22Rv1 (cell line): ENCODE measurements around the gene PPL.
A peak's percentile ranks its signal among the peaks of the same experiment; 100 is the strongest.

Experiments
- H3K27ac ChIP-seq: fragments of 450-650 bp; 2 replicates; pipeline ENCODE4 v1.5.1; 2017
- ZFX ChIP-seq: fragments of 450-650 bp; IDR thresholded peaks from 2 replicates; pipeline ENCODE4 v1.6.1; 2017; ENCODE audit warnings: antibody characterized with exemption, borderline replicate concordance
- TF ChIP-seq, protein P1 (sequence below): fragments of 450-650 bp; IDR thresholded peaks from 2 replicates; pipeline ENCODE4 v1.5.1; 2017; ENCODE audit warnings: mild to moderate bottlenecking

Gene PPL

DNA sequence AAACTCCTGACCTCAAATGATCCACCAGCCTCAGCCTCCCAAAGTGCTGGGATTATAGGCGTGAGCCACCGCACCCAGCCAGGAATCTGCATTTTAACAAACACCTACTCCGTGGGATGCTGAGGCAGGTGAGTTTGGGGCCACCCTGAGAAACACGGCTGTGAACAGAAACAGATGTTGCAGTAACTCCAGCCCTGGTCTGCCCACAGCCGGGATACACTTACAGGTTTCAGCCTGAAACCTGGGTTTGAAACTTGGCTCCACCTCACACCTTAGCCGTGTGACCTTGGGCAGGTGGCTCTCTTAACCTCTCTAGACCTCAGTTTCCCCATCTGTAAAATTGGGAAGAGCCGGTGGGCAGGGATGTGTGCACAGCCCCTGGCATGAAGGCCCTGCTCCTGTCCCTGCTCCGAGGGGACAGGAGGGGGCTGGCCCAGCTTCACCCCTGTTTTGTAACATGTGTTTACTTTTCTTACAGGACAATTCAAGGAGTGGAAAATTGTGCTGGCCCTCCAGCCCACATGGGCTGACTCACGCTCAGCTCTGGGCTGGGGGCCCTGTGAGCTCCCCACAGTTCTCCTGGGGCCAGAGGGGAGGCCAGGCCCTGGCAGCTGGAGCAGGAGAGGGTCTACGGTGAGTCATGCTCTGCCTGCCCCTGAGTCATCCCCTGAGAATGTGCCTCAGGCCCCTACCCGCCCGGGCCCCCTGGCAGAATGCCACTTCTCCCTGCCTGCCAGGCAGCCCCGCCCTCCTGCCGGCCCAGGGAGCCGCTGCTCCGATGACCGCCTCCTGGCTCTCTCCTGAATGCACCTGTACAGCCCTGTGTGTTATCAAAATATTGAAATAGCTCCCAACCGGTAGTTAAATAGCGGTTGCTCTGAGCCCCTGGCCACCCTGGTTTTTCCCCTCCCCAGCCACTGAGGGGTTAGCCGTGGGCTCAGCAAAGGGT, 7.7 kb upstream of the PPL start:
- TF ChIP-seq, protein P1, sequence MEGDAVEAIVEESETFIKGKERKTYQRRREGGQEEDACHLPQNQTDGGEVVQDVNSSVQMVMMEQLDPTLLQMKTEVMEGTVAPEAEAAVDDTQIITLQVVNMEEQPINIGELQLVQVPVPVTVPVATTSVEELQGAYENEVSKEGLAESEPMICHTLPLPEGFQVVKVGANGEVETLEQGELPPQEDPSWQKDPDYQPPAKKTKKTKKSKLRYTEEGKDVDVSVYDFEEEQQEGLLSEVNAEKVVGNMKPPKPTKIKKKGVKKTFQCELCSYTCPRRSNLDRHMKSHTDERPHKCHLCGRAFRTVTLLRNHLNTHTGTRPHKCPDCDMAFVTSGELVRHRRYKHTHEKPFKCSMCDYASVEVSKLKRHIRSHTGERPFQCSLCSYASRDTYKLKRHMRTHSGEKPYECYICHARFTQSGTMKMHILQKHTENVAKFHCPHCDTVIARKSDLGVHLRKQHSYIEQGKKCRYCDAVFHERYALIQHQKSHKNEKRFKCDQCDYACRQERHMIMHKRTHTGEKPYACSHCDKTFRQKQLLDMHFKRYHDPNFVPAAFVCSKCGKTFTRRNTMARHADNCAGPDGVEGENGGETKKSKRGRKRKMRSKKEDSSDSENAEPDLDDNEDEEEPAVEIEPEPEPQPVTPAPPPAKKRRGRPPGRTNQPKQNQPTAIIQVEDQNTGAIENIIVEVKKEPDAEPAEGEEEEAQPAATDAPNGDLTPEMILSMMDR = no peak
- TF ChIP-seq ZFX = no peak
- H3K27ac ChIP-seq = no peak overlapping the region

DNA sequence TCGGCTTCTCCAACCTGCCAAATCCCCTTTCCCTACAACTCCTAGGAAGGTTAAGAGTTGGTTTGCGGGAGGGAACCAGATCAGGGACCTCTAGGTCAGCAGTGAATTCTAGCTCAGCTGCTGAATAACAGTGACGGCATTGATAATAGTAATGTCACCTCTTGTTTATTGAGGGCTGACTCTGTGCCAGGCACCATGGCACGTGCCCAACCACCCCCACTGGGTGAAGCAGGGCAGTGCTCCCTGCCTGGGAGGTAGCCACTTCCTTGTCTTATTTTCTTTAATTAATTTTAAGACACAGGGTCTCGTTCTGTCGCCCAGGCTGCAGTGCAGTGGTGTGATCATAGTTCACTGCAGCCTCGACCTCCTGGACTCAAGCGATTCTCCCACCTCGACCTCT, 5.5 kb upstream of the PPL start:
- TF ChIP-seq, protein P1 = no peak
- no peak for TF ChIP-seq ZFX
- H3K27ac ChIP-seq = no peak overlapping the region

DNA sequence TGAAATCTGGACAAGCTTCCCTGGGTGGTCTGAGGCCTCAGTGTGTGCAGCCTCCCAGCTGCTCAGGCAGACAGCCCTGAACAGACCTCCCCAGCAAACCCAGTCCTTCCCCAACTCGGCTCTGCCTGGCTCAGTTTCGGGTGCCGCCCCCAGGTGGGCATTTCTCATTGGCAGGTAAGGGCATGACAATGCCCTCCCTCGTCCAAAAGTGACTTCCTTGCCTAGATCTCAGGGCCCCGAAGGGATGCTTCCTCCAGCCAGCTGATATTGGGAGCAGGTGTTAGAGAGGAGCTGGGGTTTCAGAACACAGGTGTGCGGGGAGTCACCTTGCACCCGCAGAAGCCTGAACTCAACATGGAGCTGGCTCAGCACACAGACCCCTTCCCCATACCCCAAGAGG, 3.8 kb upstream of the PPL start:
- H3K27ac ChIP-seq = no peak overlapping the region
- no peak for TF ChIP-seq ZFX
- TF ChIP-seq, protein P1 = no peak

DNA sequence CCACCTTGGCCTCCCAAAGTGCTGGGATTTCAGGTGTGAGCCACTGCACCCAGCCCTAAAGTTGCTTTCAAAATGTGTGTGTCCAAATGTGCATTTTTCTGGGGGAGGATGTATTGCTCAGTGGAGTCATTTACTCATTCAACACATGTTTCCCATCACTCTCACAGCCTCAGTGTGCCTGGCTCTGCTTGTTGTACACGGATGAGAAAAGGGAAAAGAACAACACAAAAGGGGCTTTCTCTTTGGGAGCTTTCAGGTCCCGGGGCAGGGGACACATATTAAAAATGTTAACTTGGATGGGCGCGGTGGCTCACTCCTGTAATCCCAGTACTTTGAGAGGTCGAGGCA, 1.7 kb upstream of the PPL start:
- no peak for TF ChIP-seq ZFX
- TF ChIP-seq, protein P1 = no peak
- H3K27ac ChIP-seq = no peak overlapping the region

DNA sequence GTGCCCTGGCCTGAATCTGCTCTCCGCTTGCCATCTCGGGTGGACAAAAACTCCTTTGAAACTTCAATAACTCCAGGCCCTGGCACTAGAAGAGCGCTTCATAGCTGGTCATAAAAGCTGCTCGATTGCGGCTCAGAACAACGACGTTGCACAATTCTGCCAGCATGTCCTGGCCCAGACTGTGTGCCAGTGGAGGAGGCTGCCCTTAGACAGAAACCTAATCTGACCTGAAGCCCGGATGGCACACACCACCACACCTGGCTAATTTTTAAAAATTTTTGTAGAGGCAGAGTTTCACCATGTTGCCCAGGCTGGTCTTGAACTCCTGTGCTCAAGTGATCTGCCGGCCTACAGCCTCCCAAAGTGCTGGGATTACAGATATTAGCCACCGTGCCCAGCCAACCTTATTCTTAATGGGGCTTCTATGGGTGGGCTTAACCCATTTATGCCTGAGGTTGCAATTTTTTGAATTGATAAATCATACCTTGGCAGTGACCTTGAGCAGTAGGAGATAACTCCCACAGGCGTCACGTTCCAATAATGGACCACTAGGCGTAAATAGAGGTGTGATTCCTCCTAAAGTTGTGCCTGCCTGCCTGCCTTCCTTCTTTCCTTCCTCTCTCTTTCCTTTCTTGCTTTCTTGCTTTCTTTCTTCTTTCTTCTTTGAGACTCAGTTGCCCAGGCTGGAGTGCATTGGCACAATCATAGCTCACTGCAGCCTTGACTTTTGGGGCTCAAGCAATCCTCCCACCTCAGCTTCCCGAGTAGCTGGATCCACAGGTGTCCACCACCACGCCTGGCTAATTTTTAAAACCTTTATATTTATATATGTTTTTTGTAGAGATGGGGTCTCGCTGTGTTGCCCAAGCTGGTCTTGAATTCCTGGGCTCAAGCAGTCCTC, 1.1 kb upstream of the PPL start:
- 0 out of 2 replicates have a peak overlapping the region, but pooled peaks have one; percentile 20 for H3K27ac ChIP-seq
- no peak for TF ChIP-seq ZFX
- TF ChIP-seq, protein P1 = no peak

DNA sequence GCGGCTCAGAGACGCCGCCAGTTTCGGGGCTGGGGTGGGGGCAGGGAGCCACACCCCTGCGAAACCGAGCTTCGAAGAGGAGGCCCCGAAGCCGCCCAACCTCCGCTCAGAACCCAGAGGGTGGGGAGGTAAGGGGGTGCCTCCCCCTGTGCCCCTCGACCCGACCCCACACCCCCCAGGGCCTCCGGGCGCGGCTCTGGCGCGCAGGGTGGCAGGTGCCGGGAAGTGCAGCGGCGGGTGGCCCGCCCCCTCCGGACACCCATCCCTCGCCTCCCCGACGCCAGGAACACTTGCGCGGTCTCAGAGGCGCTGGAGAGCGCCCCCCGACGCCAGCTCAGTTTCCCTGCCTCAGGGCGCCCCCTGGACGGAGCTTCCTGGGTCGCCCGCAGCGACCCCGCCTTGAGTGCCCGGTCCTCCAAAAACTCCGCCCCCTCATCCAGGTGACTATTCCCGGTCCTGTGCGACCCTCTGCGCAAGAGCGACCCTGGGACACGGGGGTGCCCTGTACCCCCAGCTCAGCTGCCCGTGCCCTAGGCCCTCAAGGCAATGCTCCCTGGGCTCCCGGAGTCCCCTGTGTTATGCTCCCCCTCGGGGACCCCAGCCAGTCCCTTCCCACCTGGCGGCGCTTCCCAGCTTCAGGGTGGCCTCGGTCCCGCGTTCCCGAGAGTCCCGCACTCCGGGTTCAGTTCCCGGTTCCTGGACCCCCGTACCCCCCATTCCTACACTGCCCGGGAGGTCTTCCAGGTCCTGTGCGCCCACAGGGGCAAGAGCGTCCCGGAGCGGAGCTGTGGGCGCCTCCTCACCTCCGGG, 562 bp downstream of the PPL start:
- no peak overlapping the region for H3K27ac ChIP-seq
- TF ChIP-seq ZFX = no peak
- TF ChIP-seq, protein P1 = peak; percentile 71
